Ovary (tissue), 9 donors: ENCODE measurements around the gene THBS4. TPM values are rescaled to one million over a fixed set of nuclear protein-coding genes. Genes with fewer than 3 reads are reported as not detected.

Experiments
- DNase-seq, 5 donors: peaks; one replicate each; pipeline ENCODE4 v3.0.0-alpha.2; 2019 to 2020
- H3K27ac ChIP-seq, 2 donors: fragments of 200-600 bp; one replicate each; pipeline versions ENCODE4 v1.5.1 to v1.8.0; 2019 to 2022
- H3K27me3 ChIP-seq: fragments of 200-600 bp; one replicate; pipeline ENCODE4 v1.8.0; 2022
- H3K36me3 ChIP-seq: fragments of 200-600 bp; sonication (generic); one replicate; pipeline ENCODE4 v1.5.1; 2019
- H3K4me1 ChIP-seq: one replicate; pipeline ENCODE4 v1.8.1; 2013; ENCODE audit warnings: mild to moderate bottlenecking, moderate library complexity; ENCODE audit not compliant: insufficient read depth
- H3K4me3 ChIP-seq: fragments of 200-600 bp; sonication (generic); one replicate; pipeline ENCODE4 v1.5.1; 2017
- H3K9me3 ChIP-seq, 2 donors: fragments of 200-600 bp in 1 of 2; sonication (generic) in 1 of 2; one replicate each; pipeline versions ENCODE4 v1.5.1 to v1.8.1; 2013 to 2019; ENCODE audit warnings: mild to moderate bottlenecking in 1 of 2, moderate library complexity in 1 of 2
- CTCF ChIP-seq, 3 donors: fragments of 450-650 bp in 2 of 3; fragments of 200-600 bp in 1 of 3; IDR thresholded peaks; one replicate each; pipeline versions ENCODE4 v1.5.1 to v1.8.0; 2016 to 2022; ENCODE audit warnings: antibody characterized with exemption in 3 of 3, mild to moderate bottlenecking in 1 of 3
- EP300 ChIP-seq: sonication (generic); formaldehyde crosslinking; IDR thresholded peaks from one replicate; pipeline ENCODE4 v1.6.1; 2017; ENCODE audit warnings: antibody characterized with exemption
- POLR2A ChIP-seq: fragments of 450-650 bp; IDR thresholded peaks from one replicate; pipeline ENCODE4 v1.6.1; 2017; ENCODE audit warnings: antibody characterized with exemption, mild to moderate bottlenecking, moderate library complexity
- WGBS, 3 donors: extraction: QIAGEN DNeasy Blood & Tissue Kit in 1 of 3; methylation state at CpG; one replicate each; pipeline versions ENCODE4 v1.1.5 to v1.1.7; 2013 to 2017; 5-methylcytosine and 5-hydroxymethylcytosine counted together
- intact Hi-C, 4 donors: fragments of 100-400 bp; cut with DNase I; formaldehyde crosslinking; loops; one replicate each; pipeline versions ENCODE4 v1.11.0 to v1.15.1; 2022 to 2023
- polyA plus RNA-seq, 2 donors: library from polyadenylated mRNA; stranded (reverse); fragments of 200-250 nt in 1 of 2; fragments of 350-450 nt in 1 of 2; fragmentation: Illumina TruSeq in 1 of 2; extraction: RNeasy Lipid Tissue Mini Kit (QIAGEN cat#74804) in 1 of 2; gene quantifications; one replicate each; pipeline ENCODE4 v1.2.3, GENCODE V29; 2013 to 2014
- total RNA-seq, 7 donors: library from RNA; depleted of rRNA in 2 of 7; stranded (reverse); fragments of >200 nt in 2 of 7; fragmentation: NEBNext Ultra II Directional in 3 of 7; extraction: Animal tissue kit (Norgen Biotek cat#: 25700) in 3 of 7; gene quantifications; one replicate each; pipeline versions ENCODE4 v1.1.0 to v1.2.4, GENCODE V29; 2016 to 2023
- donor health status: DM: no; HTN: no; CAD: no; lungs with moderate emphysema.
- donor health status: DM: no; HTN: no; CAD: no.
- donor health status: Bipolar disorder and iron deficiency.
- donor health status: DM: yes; HTN: yes; CAD: no.
- donor health status: DM: no; HTN: no; CAD: no.
- donor health status: DM: yes; HTN: yes; CAD: no.

The THBS4 gene
- total and polyA plus RNA-seq, 9 donors, result 1.9 to 89.6 (median 5.1) TPM

DNA sequence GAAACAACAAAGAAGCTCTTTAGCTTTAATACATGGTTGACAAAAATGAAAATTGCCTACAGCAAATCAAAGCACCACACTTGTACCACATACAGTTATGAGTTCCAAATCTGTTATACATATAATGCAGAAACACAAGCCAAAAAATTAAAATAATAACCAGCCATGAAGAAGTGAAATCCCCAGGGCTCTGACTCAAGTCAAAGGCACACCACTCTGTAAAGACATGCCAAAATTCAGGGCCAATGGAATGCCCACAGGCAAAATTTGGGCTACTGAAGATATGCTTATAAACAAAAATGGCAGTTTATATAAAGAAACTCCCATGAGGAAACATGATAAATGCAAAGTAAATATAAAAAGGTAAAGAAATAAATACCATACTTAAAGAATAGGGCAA, 29.0 kb downstream of the THBS4 start:
- DNase-seq, result no peak
- TF ChIP-seq EP300 (no peak), CTCF (IDR thresholded peaks at IDR 0.05) (no peak), POLR2A (no peak)
- H3K4me3 ChIP-seq, result no peak overlapping the region
- H3K4me1 ChIP-seq, result peaks cover 3% of the 10 kb centered on the region
- intact Hi-C loops, result no loop called here
- no peak overlapping the region for H3K27ac ChIP-seq
- H3K36me3 ChIP-seq, result no peaks in the 10 kb centered on the region
- no peaks in the 10 kb centered on the region for H3K27me3 ChIP-seq
- no peaks in the 10 kb centered on the region for H3K9me3 ChIP-seq

DNA sequence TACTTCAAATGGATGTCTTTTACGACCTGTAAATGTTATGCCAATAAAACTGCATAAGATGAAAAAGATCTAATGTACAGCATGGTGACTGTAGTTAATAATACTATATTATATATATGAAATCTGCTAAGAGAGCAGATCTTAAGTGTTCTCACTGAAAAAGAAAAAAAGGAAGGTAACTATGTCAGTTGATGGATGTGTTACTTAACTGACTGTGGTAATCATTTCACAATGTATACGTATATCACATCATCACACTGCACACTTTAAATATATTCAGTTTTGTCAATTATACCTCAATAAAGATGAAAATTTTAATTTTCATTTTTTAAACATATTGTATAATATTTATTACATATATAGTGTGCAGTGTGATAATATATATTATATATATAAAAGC, 31.9 kb downstream of the THBS4 start:
- H3K9me3 ChIP-seq, result no peaks in the 10 kb centered on the region
- 86 to 94% (median 91%) methylated on average over 2 of the region's 2 CpGs for whole genome bisulfite sequencing, 3 donors
- no peak for DNase-seq
- intact Hi-C loops, result no loop called here
- TF ChIP-seq EP300, result no peak
- no peak for TF ChIP-seq CTCF (IDR thresholded peaks at IDR 0.05)
- no peak for TF ChIP-seq POLR2A
- no peak overlapping the region for H3K4me3 ChIP-seq
- H3K4me1 ChIP-seq, result peaks cover 8% of the 10 kb centered on the region
- H3K27me3 ChIP-seq, result no peaks in the 10 kb centered on the region
- H3K27ac ChIP-seq, result no peak overlapping the region
- no peaks in the 10 kb centered on the region for H3K36me3 ChIP-seq

- peaks cover 8% of the 10 kb centered on the region for H3K4me1 ChIP-seq
- H3K9me3 ChIP-seq, result no peaks in the 10 kb centered on the region
- H3K27ac ChIP-seq, result no peak overlapping the region
- intact Hi-C loops, result no loop called here
- WGBS, 3 donors, result 95% methylated on average over 8 of the region's 8 CpGs
- TF ChIP-seq POLR2A, result no peak
- no peak for TF ChIP-seq EP300
- no peak for TF ChIP-seq CTCF (IDR thresholded peaks at IDR 0.05)
- H3K4me3 ChIP-seq, result no peak overlapping the region
- H3K36me3 ChIP-seq, result no peaks in the 10 kb centered on the region
- no peaks in the 10 kb centered on the region for H3K27me3 ChIP-seq
- DNase-seq, result no peak
Measured at GRCh38 chr5:80067531-80068245, 32.5 kb downstream of the THBS4 start.

GRCh38 chr5:80068246-80068636, 33.1 kb downstream of the THBS4 start:
- Histone ChIP-seq H3K4me1 (peaks cover 8% of the 10 kb centered on the region), H3K27ac (no peak overlapping the region), H3K36me3 (no peaks in the 10 kb centered on the region), H3K27me3 (no peaks in the 10 kb centered on the region), H3K9me3 (no peaks in the 10 kb centered on the region), H3K4me3 (no peak overlapping the region)
- intact Hi-C loops, result no loop called here
- WGBS, 3 donors, result 93 to 95% (median 93%) methylated on average over 5 of the region's 5 CpGs
- TF ChIP-seq POLR2A (no peak), CTCF (IDR thresholded peaks at IDR 0.05) (no peak), EP300 (no peak)
- DNase-seq, result no peak
